Tibial nerve (tissue), 4 donors: Measurements from ENCODE around the gene PLCB3.

Experiments used
- EP300 ChIP-seq, 2 donors: sonication (generic); formaldehyde crosslinking; IDR thresholded peaks; one replicate each; pipeline ENCODE4 v1.6.1; 2017; ENCODE audit warnings: antibody characterized with exemption in 2 of 2, mild to moderate bottlenecking in 1 of 2
- TF ChIP-seq, protein P1 (sequence below), 5 experiments: fragments of 200-600 bp in 3 of 5; fragments of 450-650 bp in 2 of 5; sonication (generic) in 3 of 5; IDR thresholded peaks; one replicate each; pipeline ENCODE4 v1.5.1; 2016 to 2019; ENCODE audit warnings: antibody characterized with exemption in 5 of 5, mild to moderate bottlenecking in 3 of 5, moderate library complexity in 2 of 5

- TF ChIP-seq, protein P1, sequence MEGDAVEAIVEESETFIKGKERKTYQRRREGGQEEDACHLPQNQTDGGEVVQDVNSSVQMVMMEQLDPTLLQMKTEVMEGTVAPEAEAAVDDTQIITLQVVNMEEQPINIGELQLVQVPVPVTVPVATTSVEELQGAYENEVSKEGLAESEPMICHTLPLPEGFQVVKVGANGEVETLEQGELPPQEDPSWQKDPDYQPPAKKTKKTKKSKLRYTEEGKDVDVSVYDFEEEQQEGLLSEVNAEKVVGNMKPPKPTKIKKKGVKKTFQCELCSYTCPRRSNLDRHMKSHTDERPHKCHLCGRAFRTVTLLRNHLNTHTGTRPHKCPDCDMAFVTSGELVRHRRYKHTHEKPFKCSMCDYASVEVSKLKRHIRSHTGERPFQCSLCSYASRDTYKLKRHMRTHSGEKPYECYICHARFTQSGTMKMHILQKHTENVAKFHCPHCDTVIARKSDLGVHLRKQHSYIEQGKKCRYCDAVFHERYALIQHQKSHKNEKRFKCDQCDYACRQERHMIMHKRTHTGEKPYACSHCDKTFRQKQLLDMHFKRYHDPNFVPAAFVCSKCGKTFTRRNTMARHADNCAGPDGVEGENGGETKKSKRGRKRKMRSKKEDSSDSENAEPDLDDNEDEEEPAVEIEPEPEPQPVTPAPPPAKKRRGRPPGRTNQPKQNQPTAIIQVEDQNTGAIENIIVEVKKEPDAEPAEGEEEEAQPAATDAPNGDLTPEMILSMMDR (IDR thresholded peaks at IDR 0.05) = no peak
- TF ChIP-seq EP300 (IDR thresholded peaks at IDR 0.05) = no peak
Measured at GRCh38 chr11:64292460-64293254, 41.3 kb downstream of the PLCB3 start.
